ENCODE measurements around the gene CACNA1S. TPM values are rescaled to one million over a fixed set of nuclear protein-coding genes. Genes with fewer than 3 reads are reported as not detected.

Gene CACNA1S
- total RNA-seq, 1 donor from 2014 or later, result not detected

DNA sequence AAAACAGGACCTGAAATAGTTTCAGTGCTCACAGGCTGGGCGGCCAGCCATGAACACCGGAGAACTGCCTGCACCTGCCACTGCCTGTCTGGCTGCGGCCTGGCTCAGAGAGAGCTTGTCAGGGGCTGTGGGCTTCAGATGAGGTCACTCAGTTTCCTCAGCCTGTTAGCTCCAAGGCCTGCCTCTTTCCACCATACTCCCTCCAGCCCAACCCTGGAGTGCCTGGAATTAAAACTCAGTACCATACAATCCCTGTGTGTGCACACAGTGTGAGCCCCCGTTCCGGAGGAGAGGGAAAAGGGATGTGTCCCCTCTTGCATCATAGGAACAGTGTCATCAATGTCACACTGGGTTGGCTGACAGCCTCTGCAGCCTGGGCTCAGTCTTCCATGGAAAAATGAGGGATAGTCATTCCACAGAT, 16.2 kb downstream of the CACNA1S start:
- intact Hi-C loops (cut with micrococcal nuclease), result no loop called here

DNA sequence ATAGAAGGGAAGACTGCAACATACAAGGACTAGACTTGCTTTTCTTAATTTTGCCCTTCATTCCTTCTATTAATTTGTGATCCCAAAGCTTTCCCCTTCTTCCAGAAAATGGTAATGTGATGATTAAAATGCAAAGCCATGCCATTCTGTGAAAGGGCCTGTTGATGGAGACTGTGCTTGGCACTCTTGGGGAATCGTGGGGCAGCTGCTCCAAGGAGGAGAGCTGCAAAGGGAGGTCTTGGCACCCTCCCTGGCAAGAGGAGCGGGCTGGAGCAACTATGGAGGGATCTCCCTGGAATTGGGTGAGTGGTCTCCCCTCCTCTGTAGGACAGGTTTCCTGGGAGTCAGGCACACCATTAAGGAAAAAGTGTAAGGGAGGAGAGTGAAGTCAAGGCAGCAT, 16.6 kb downstream of the CACNA1S start:
- intact Hi-C loops (cut with micrococcal nuclease), result no loop called here

GRCh38 chr1:201094832-201095231, 17.4 kb downstream of the CACNA1S start:
- intact Hi-C loops (cut with micrococcal nuclease), result no loop called here

DNA sequence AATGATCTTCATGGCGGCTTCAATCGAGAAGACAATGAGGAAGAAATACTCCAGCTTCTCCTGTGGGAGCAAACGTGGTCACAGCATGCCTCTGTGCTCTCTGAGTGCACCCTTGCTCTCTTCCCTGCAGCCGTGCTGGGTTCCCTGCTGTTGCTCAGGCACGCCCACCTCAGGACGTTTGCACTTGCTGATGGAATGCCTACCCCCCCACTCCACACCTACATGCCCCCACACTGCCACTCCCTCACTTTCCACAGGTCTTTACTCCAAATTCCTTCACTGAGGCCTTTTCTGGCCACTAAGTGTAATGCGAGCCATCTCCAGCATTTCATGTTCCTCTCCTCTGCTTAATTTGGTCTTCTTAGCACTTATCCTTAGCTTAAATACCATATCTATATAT, 18.3 kb downstream of the CACNA1S start:
- intact Hi-C loops (cut with micrococcal nuclease), result no loop called here

DNA sequence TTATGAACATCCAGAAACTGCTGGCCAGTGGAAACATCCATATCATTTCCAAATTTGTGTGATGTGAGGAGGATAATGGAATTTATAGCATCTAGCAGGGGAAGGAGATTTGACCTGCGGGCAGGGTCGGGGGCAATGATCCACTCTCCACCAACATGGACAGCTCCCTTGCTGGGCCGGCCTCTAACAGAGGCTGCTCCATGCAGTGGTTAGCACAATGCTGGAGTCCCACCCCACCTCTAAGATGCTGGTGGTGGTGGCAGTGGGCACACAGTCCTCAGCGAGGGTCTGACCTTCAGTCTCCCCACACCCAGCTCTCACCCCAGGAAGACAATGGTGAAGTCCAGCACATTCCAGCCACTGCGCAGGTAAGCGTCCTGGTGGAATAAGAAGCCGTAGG, 18.7 kb downstream of the CACNA1S start:
- intact Hi-C loops (cut with micrococcal nuclease), result no loop called here

- intact Hi-C loops (cut with micrococcal nuclease), result no loop called here
Observed at GRCh38 chr1:201092738-201093137, 19.5 kb downstream of the CACNA1S start.

- intact Hi-C loops (cut with micrococcal nuclease), result no loop called here
Observed at GRCh38 chr1:201091256-201091655, 21.0 kb downstream of the CACNA1S start.

- intact Hi-C loops (cut with micrococcal nuclease), result no loop called here
Observed at GRCh38 chr1:201090541-201090940, 21.7 kb downstream of the CACNA1S start.

- intact Hi-C loops (cut with micrococcal nuclease), result no loop called here
Observed at GRCh38 chr1:201089596-201089995, 22.6 kb downstream of the CACNA1S start.

DNA sequence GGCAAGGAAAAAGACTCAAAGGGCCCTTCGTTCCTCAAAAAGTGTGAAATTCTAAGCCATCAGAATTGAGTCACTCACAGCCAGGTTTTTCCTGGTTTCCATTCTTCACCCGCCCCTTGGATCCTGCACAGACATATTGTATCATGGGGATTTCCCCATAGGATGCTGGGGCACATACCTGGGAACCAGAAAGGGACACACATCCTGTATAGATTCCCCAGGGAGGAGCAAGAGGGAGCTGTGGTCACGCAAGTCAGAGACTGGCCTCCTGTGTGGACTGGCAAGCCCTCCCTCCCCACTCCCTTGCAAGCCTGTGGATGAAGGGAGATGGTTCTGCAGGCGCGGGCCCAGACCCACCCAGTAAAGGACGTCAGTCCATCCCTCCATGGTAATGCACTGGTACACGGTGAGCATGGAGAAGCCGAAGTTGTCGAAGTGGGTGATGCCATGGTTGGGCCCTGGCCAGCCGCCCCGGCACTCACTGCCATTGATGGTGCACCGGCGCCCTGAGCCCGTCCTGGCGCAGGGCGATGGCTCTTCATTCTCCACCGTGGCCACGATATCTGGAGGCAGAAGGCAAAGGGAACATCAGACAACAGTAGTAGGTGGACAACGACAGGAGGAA, 23.2 kb downstream of the CACNA1S start:
- intact Hi-C loops (cut with micrococcal nuclease), result no loop called here

- intact Hi-C loops (cut with micrococcal nuclease), result no loop called here
Observed at GRCh38 chr1:201088395-201088794, 23.8 kb downstream of the CACNA1S start.

GRCh38 chr1:201085902-201086735, 26.1 kb downstream of the CACNA1S start:
- intact Hi-C loops (cut with micrococcal nuclease), result loop anchor here (1.0 kb wide), 1 partner anchor 28 kb away; no protein-coding TSS in a partner anchor

DNA sequence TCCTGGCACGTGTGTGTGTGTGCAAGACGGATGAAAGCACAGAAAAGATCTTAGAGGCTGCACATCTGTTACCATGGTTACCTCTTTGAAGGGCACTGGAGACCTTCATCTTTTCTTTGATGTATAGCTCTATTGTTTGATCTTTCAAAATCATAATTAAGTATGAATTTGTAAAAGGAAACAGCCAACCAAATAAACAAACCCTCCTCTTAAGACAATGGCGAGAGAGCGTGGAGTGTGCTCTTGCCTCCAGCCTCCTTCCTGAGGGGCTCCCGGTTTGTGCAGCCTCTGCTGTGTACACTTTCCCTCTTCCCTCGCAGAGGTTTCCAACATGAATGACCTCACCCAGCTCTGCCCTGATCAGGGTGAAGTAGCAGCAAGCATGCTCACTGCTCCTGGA, 27.9 kb downstream of the CACNA1S start:
- intact Hi-C loops (cut with micrococcal nuclease), result no loop called here

DNA sequence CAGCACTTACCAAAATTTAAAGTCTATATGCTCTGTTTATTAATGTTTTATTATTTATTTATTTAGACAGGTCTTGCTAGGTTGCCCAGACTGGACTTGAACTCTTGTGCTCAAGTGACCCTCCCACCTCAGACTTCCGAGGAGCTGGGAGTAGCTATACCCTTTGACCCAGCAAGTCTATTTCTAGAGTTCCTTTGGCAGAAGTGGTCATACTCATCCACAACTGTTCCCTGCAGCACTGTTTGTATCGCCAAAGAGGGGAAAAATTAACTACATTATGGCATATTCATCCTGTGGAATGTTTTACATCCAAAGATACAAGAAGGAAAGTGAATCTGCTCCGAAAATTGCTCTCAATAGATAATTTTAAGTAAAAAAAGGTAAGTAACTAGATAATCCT, 28.5 kb downstream of the CACNA1S start:
- intact Hi-C loops (cut with micrococcal nuclease), result no loop called here

- intact Hi-C loops (cut with micrococcal nuclease), result no loop called here
Observed at GRCh38 chr1:201080135-201080534, 32.1 kb downstream of the CACNA1S start.

DNA sequence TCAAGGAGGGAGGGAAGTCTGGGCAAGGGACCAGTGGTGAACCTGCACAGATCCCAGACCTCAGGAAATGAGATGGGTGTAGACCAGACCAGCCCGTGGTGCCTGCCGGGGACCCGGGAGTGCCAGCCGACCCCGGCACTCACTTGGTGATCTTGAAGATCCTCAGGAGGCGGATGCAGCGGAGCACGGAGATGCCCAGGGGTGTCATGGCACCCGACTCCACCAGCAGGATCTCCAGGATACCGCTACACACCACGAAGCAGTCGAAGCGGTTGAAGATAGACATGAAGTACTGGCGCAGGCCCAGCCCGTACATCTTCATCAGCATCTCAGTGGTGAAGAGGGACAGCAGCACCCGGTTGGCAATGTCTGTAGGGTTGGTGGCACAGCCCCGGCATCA, 34.5 kb downstream of the CACNA1S start:
- intact Hi-C loops (cut with micrococcal nuclease), result no loop called here

- intact Hi-C loops (cut with micrococcal nuclease), result no loop called here
Observed at GRCh38 chr1:201077116-201077515, 35.1 kb downstream of the CACNA1S start.

GRCh38 chr1:201076092-201076491, 36.1 kb downstream of the CACNA1S start:
- intact Hi-C loops (cut with micrococcal nuclease), result no loop called here

- intact Hi-C loops (cut with micrococcal nuclease), result no loop called here
Observed at GRCh38 chr1:201074018-201074417, 38.2 kb downstream of the CACNA1S start.

- intact Hi-C loops (cut with micrococcal nuclease), result no loop called here
Observed at GRCh38 chr1:201072922-201073321, 39.3 kb downstream of the CACNA1S start.

GRCh38 chr1:201072149-201072548, 40.1 kb downstream of the CACNA1S start:
- intact Hi-C loops (cut with micrococcal nuclease), result no loop called here

GRCh38 chr1:201069636-201070035, 42.6 kb downstream of the CACNA1S start:
- intact Hi-C loops (cut with micrococcal nuclease), result no loop called here

- intact Hi-C loops (cut with micrococcal nuclease), result no loop called here
Observed at GRCh38 chr1:201068976-201069375, 43.2 kb downstream of the CACNA1S start.

All from T-helper 2 cell treated with Interferon-gamma antibody and Interleukin-4, amounts not matched to agents 100 ng/mL and 5 ng/mL, for 36 hours (primary cell).